H9 (cell line): Measurements from ENCODE around the gene CHCHD3. TPM values are rescaled to one million over a fixed set of nuclear protein-coding genes. Genes with fewer than 3 reads are reported as not detected.

Experiments used
- DNase-seq: peaks from one replicate; pipeline ENCODE4 v3.0.0-alpha.2; 2017
- H2AFZ ChIP-seq: one replicate; pipeline ENCODE4 v1.6.1; 2013; ENCODE audit warnings: mild to moderate bottlenecking, low read length, control low read depth, moderate library complexity
- H2AK5ac ChIP-seq: 2 replicates; pipeline ENCODE4 v1.6.1; 2013; ENCODE audit warnings: low read length, control low read depth, mixed read lengths; ENCODE audit not compliant: insufficient read length
- H2BK120ac ChIP-seq: one replicate; pipeline ENCODE4 v1.6.1; 2013; ENCODE audit warnings: low read depth, mild to moderate bottlenecking, low read length, control low read depth, inconsistent platforms; ENCODE audit not compliant: poor library complexity, severe bottlenecking
- H2BK12ac ChIP-seq: 2 replicates; pipeline ENCODE4 v1.6.1; 2013; ENCODE audit warnings: low read length, control low read depth, mixed read lengths, low read depth; ENCODE audit not compliant: insufficient read length
- H2BK15ac ChIP-seq: 2 replicates; pipeline ENCODE4 v1.6.1; 2013; ENCODE audit warnings: low read depth, low read length, control low read depth
- H2BK20ac ChIP-seq: one replicate; pipeline ENCODE4 v1.6.1; 2013; ENCODE audit warnings: low read depth, mild to moderate bottlenecking, low read length, control low read depth, inconsistent platforms; ENCODE audit not compliant: poor library complexity, severe bottlenecking
- H2BK5ac ChIP-seq: 2 replicates; pipeline ENCODE4 v1.6.1; 2013; ENCODE audit warnings: low read length, control low read depth, mixed read lengths; ENCODE audit not compliant: insufficient read length
- H3K14ac ChIP-seq: 2 replicates; pipeline ENCODE4 v1.6.1; 2013; ENCODE audit warnings: low read length, control low read depth; ENCODE audit not compliant: insufficient read depth
- H3K18ac ChIP-seq: 2 replicates; pipeline ENCODE4 v1.6.1; 2013; ENCODE audit warnings: low read depth, mild to moderate bottlenecking, mixed read lengths, low read length, control low read depth; ENCODE audit not compliant: insufficient read length
- H3K23ac ChIP-seq: 2 replicates; pipeline ENCODE4 v1.6.1; 2013; ENCODE audit warnings: low read length, control low read depth, mixed read lengths, low read depth; ENCODE audit not compliant: insufficient read length
- H3K23me2 ChIP-seq: 2 replicates; pipeline ENCODE4 v1.6.1; 2013; ENCODE audit warnings: low read depth, mild to moderate bottlenecking, mixed read lengths, low read length, control low read depth; ENCODE audit not compliant: insufficient read length, poor library complexity, severe bottlenecking
- H3K27ac ChIP-seq: 2 replicates; pipeline ENCODE4 v1.5.1; 2013; ENCODE audit warnings: low read length, control low read depth, mixed read lengths, low read depth; ENCODE audit not compliant: insufficient read length
- H3K27me3 ChIP-seq: 2 replicates; pipeline ENCODE4 v1.6.1; 2013; ENCODE audit warnings: low read length, control low read depth, inconsistent platforms; ENCODE audit not compliant: insufficient read depth
- H3K4ac ChIP-seq: 2 replicates; pipeline ENCODE4 v1.6.1; 2013; ENCODE audit warnings: low read depth, mild to moderate bottlenecking, control low read depth, inconsistent platforms, low read length, moderate library complexity
- H3K4me1 ChIP-seq: 2 replicates; pipeline ENCODE4 v1.6.1; 2013; ENCODE audit warnings: low read length, control low read depth, inconsistent platforms; ENCODE audit not compliant: insufficient read depth
- H3K4me2 ChIP-seq: 2 replicates; pipeline ENCODE4 v1.6.1; 2013; ENCODE audit warnings: low read length, control low read depth, mixed read lengths; ENCODE audit not compliant: insufficient read length, insufficient read depth
- H3K56ac ChIP-seq: 2 replicates; pipeline ENCODE4 v1.6.1; 2013; ENCODE audit warnings: low read depth, mild to moderate bottlenecking, mixed read lengths, low read length, control low read depth; ENCODE audit not compliant: insufficient read length
- H3K79me1 ChIP-seq: 2 replicates; pipeline ENCODE4 v1.6.1; 2013; ENCODE audit warnings: low read depth, mild to moderate bottlenecking, moderate library complexity, low read length, control low read depth, inconsistent platforms; ENCODE audit not compliant: insufficient read depth, poor library complexity, severe bottlenecking
- H3K79me2 ChIP-seq: 2 replicates; pipeline ENCODE4 v1.6.1; 2013; ENCODE audit warnings: low read length, control low read depth, inconsistent platforms; ENCODE audit not compliant: insufficient read depth
- H3K9ac ChIP-seq: 2 replicates; pipeline ENCODE4 v1.6.1; 2013; ENCODE audit warnings: low read length, control low read depth, mixed read lengths; ENCODE audit not compliant: insufficient read length; ENCODE audit errors: extremely low read depth
- H3K9me3 ChIP-seq: one replicate; pipeline ENCODE4 v1.6.1; 2013; ENCODE audit warnings: low read depth, low read length, inconsistent platforms; ENCODE audit not compliant: control insufficient read depth
- H3T11ph ChIP-seq: one replicate; pipeline ENCODE4 v1.6.1; 2013; ENCODE audit warnings: mild to moderate bottlenecking, low read length, control low read depth, inconsistent platforms
- H4K20me1 ChIP-seq: one replicate; pipeline ENCODE4 v1.6.1; 2013; ENCODE audit not compliant: control insufficient read depth, insufficient read length, insufficient read depth
- H4K5ac ChIP-seq: 2 replicates; pipeline ENCODE4 v1.6.1; 2013; ENCODE audit warnings: low read depth, mild to moderate bottlenecking, mixed read lengths, low read length, control low read depth; ENCODE audit not compliant: insufficient read length
- H4K8ac ChIP-seq: replicated peaks from 2 replicates; pipeline ENCODE4 v1.6.1; 2013; ENCODE audit warnings: low read length, control low read depth, mixed read lengths, low read depth; ENCODE audit not compliant: insufficient read length
- H4K91ac ChIP-seq: 2 replicates; pipeline ENCODE4 v1.6.1; 2013; ENCODE audit warnings: low read depth, mild to moderate bottlenecking, moderate library complexity, mixed read lengths, low read length, control low read depth; ENCODE audit not compliant: insufficient read length
- H3K27ac Mint-ChIP-seq, 3 experiments: 2 replicates in 2 of 3; 3 replicates in 1 of 3; pipeline ENCODE4 v1.8.0; 2020 to 2021; ENCODE audit warnings: mixed read lengths in 3 of 3, mild to moderate bottlenecking in 1 of 3, moderate library complexity in 1 of 3
- H3K27me3 Mint-ChIP-seq: 2 replicates; pipeline ENCODE4 v1.8.0; 2021; ENCODE audit warnings: low read depth, mild to moderate bottlenecking, moderate library complexity, mixed read lengths
- H3K36me3 Mint-ChIP-seq, 3 experiments: 2 replicates in 2 of 3; 3 replicates in 1 of 3; pipeline ENCODE4 v1.8.0; 2020 to 2021; ENCODE audit warnings: low read depth in 3 of 3, mixed read lengths in 3 of 3; ENCODE audit not compliant: insufficient read depth in 1 of 3
- H3K4me1 Mint-ChIP-seq, 2 experiments: 2 replicates each; pipeline ENCODE4 v1.8.0; 2020; ENCODE audit warnings: mixed read lengths in 2 of 2
- H3K4me3 Mint-ChIP-seq, 2 experiments: 2 replicates in 1 of 2; 3 replicates in 1 of 2; pipeline ENCODE4 v1.8.0; 2020 to 2021; ENCODE audit warnings: mild to moderate bottlenecking in 2 of 2, mixed read lengths in 2 of 2, moderate library complexity in 1 of 2
- H3K9me3 Mint-ChIP-seq, 2 experiments: 2 replicates in 1 of 2; 3 replicates in 1 of 2; pipeline ENCODE4 v1.8.0; 2020; ENCODE audit warnings: mild to moderate bottlenecking in 2 of 2, mixed read lengths in 2 of 2, moderate library complexity in 1 of 2
- WGBS: extraction: QIAGEN DNeasy Blood & Tissue Kit; methylation state at CpG from one replicate; pipeline ENCODE4 v1.1.7; 2013; ENCODE audit warnings: missing lambda C conversion rate, low lambda C conversion rate, mixed read lengths; ENCODE audit not compliant: insufficient read length; ENCODE audit errors: extremely low coverage; 5-methylcytosine and 5-hydroxymethylcytosine counted together
- total RNA-seq: library from RNA; stranded (reverse); gene quantifications from 2 replicates; pipeline ENCODE4 v1.2.1, GENCODE V29; 2021
- TF ChIP-seq, protein P1 (sequence below): fragments of 200-600 bp; sonication (generic); conservative IDR thresholded peaks from 3 replicates; pipeline ENCODE4 v1.8.0; 2021; ENCODE audit warnings: antibody characterized with exemption, mild to moderate bottlenecking

CHCHD3 gene
- total RNA-seq, 1 experiment from 2014 or later, result 104 TPM

DNA sequence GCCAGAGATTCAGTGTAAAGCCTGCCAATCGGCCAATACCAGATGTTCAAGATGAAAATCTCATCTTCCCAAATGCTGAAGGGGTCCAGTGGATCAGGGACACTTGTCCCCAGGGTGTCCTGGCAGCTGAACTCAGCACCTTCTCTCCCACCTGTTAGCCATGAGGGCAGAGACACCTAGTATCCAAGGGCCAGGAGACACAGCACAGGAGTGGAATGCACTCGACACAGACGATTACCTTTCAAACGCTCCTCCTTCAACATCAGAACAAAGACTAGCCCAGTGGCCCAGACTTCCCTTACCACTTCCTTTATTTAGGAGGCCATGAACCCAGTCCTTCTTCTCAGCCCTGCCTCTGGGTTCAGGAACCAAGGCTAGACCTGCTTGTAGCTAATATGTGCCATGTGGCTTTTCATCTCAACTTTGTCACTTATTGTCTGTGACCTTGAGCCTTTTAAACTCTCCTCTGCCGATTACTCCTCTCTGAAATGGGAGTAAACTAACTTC, 325.4 kb downstream of the CHCHD3 start:
- WGBS, result no CpG with 5 or more reads among the region's 5 CpGs
- no peaks in the 10 kb centered on the region for H4K20me1 ChIP-seq

More for the DNA sequence above, 325.4 kb downstream of the CHCHD3 start:
- H3K27me3 ChIP-seq, result no peaks in the 10 kb centered on the region
- no peak overlapping the region for H3K18ac ChIP-seq
- no peak overlapping the region for H2BK20ac ChIP-seq
- no peak overlapping the region for H4K91ac ChIP-seq
- no peak overlapping the region for H4K8ac ChIP-seq
- peaks cover 16 to 23% of the 10 kb centered on the region in 2 experiments for H3K4me1 Mint-ChIP-seq
- DNase-seq, result no peak
- H2BK12ac ChIP-seq, result no peak overlapping the region
- H2AK5ac ChIP-seq, result no peak overlapping the region
- no peaks in the 10 kb centered on the region for H3K79me2 ChIP-seq
- no peak overlapping the region for H3K14ac ChIP-seq
- no peak overlapping the region for H3K4me2 ChIP-seq
- no peak overlapping the region for H3K9ac ChIP-seq
- H2BK15ac ChIP-seq, result no peak overlapping the region
- 0 out of 2 replicates have a peak, but pooled peaks cover 5% of the 10 kb centered on the region for H3K4me1 ChIP-seq
- H2AFZ ChIP-seq, result no peak overlapping the region
- H2BK120ac ChIP-seq, result no peak overlapping the region
- no peak overlapping the region for H2BK5ac ChIP-seq
- H3K27ac ChIP-seq, result no peak overlapping the region
- peaks cover 0 to 9% (median 8%) of the 10 kb centered on the region in 3 experiments; a peak in 5 of 7 replicates for H3K36me3 Mint-ChIP-seq
- no peaks in the 10 kb centered on the region for H3K9me3 ChIP-seq
- no peaks in the 10 kb centered on the region for H3K79me1 ChIP-seq
- TF ChIP-seq, protein P1, sequence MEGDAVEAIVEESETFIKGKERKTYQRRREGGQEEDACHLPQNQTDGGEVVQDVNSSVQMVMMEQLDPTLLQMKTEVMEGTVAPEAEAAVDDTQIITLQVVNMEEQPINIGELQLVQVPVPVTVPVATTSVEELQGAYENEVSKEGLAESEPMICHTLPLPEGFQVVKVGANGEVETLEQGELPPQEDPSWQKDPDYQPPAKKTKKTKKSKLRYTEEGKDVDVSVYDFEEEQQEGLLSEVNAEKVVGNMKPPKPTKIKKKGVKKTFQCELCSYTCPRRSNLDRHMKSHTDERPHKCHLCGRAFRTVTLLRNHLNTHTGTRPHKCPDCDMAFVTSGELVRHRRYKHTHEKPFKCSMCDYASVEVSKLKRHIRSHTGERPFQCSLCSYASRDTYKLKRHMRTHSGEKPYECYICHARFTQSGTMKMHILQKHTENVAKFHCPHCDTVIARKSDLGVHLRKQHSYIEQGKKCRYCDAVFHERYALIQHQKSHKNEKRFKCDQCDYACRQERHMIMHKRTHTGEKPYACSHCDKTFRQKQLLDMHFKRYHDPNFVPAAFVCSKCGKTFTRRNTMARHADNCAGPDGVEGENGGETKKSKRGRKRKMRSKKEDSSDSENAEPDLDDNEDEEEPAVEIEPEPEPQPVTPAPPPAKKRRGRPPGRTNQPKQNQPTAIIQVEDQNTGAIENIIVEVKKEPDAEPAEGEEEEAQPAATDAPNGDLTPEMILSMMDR, result no peak
- no peaks in the 10 kb centered on the region; the same call in 1 of the 2 replicates for H3K27me3 Mint-ChIP-seq
- H3K9me3 Mint-ChIP-seq, result peaks cover 7 to 13% of the 10 kb centered on the region in 2 experiments
- no peak overlapping the region for H4K5ac ChIP-seq
- no peak overlapping the region for H3T11ph ChIP-seq
- no peak overlapping the region for H3K27ac Mint-ChIP-seq
- H3K4me3 Mint-ChIP-seq, result no peak overlapping the region
- H3K23me2 ChIP-seq, result no peaks in the 10 kb centered on the region
- H3K23ac ChIP-seq, result no peak overlapping the region
- H3K56ac ChIP-seq, result no peak overlapping the region
- H3K4ac ChIP-seq, result no peak overlapping the region
